GM18520 (cell line): Measurements from ENCODE around the gene ATP6V1B1.

Experiments used
- ATAC-seq: cut with Tn5 transposase; IDR thresholded peaks from one replicate; pipeline ENCODE4 v1.9.1; 2021; ENCODE audit not compliant: unreplicated experiment

The ATP6V1B1 gene

DNA sequence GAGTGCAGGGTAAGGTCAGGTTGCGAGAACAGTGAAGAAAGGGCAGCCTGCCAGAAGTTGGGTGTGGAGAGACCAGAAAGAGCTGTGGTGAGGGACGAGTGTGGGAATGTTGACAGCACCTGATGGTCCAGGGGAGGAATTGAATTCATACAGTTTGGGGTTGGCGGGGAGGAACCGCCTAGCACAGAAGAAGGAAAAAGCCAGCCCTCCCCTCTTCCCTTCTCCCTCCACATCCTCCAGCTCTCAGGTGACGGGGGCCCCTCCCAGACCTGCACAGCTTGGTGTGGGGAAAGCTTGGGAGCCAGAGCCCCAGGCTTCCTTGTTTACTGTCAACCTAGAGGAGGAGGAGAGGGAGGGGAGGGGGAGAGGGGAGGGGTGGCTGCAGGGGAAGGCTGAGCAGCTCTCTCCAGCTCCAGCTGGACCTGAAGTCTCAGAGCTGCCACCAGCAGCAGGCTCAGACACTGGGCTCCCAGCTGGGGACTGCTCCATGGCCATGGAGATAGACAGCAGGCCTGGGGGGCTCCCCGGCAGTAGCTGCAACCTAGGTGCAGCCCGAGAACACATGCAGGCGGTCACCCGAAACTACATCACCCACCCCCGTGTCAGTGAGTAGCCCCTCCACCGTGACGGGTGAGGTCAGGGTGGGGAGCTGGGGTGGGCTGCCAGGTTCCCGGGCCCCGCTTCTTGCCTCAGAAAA lies at the start of gene ATP6V1B1:
ATP6V1B1 (plus strand) TSS at position 433 of the 697 bp plus-strand sequence; CDS start at position 488, 55 bp downstream.
- no peak for ATAC-seq

GRCh38 chr2:70886541-70886987 lies 49.1 kb upstream of the ATP6V1B1 start:
- ATAC-seq, result no peak

DNA sequence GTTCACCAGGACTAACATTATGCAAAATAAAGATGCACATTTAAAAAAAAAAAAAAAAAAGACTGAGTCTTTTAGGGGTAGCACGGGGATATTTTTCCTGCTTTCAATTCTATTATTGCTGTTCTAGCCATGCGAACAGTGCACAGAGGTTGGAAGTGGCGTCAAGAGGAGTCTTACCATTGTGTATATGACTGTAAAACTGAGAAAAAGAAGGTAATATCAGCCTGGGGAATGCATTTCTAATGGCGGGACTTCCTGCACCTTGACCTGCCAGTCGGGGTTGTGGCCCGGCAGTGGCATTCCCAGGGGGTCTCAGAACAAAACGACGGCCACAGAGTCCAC lies 48.5 kb upstream of the ATP6V1B1 start:
- no peak for ATAC-seq

GRCh38 chr2:70887550-70888246 lies 48.0 kb upstream of the ATP6V1B1 start:
- no peak for ATAC-seq

GRCh38 chr2:70888366-70888922 lies 47.3 kb upstream of the ATP6V1B1 start:
- ATAC-seq, result no peak

GRCh38 chr2:70888923-70889715 lies 46.6 kb upstream of the ATP6V1B1 start:
- ATAC-seq, result no peak

GRCh38 chr2:70889716-70890037 lies 46.0 kb upstream of the ATP6V1B1 start:
- no peak for ATAC-seq

DNA sequence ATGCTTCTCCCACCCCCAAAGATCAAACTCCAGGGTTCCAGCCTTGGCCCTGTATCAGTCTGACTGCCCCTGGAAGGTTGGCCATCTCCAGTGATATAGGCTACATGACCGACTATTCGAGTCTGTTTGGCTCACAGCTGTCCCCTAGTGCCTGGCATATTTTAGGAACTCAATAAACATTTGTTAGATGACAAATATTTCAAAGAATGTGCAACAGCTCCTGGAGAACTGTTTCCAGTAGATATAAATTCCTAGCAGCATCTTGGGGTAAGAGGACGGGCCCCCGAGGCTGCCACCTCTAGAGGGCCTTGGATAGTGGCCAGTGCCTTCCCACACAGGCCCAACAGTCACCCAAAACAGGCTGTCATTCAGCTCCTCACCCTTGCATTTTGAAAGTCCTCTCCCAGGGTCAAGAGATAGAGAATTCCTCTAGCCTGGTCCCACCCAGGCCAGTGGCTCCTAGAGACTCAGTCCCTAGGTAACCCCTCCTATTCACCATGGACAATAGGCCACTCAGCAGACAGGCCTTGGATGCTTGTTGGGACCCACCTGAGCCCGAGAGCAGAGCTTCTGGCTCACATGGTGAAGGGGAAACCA lies 45.1 kb upstream of the ATP6V1B1 start:
- ATAC-seq, result no peak

GRCh38 chr2:70891572-70892357 lies 43.9 kb upstream of the ATP6V1B1 start:
- ATAC-seq, result no peak

- ATAC-seq, result no peak
Measured at GRCh38 chr2:70892750-70893149, 43.0 kb upstream of the ATP6V1B1 start.

- no peak for ATAC-seq
Measured at GRCh38 chr2:70893186-70893585, 42.5 kb upstream of the ATP6V1B1 start.

GRCh38 chr2:70894765-70895164 lies 40.9 kb upstream of the ATP6V1B1 start:
- ATAC-seq, result no peak

DNA sequence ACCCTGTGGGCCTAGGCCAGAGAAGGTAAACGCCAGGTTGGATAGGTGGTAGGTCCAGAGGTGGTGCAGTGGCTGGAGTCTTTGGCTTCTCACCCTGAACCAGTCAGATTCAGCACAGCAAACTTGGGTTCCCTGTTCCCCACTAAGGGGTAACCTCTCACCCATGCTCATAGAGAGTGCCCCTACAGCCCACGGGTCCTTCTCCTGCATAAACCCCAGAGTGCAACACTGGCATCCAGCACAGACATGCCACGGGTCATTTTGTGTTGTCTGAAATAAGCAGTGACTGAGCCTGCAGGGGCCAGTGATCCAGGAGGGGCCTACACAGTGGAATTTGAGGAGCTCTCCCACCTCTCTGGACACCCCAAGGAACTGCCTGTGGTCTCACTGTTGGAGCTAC lies 40.5 kb upstream of the ATP6V1B1 start:
- no peak for ATAC-seq

GRCh38 chr2:70895998-70896764 lies 39.5 kb upstream of the ATP6V1B1 start:
- ATAC-seq, result no peak

- ATAC-seq, result no peak
Measured at GRCh38 chr2:70896765-70897202, 38.9 kb upstream of the ATP6V1B1 start.

- no peak for ATAC-seq
Measured at GRCh38 chr2:70897203-70897976, 38.3 kb upstream of the ATP6V1B1 start.

DNA sequence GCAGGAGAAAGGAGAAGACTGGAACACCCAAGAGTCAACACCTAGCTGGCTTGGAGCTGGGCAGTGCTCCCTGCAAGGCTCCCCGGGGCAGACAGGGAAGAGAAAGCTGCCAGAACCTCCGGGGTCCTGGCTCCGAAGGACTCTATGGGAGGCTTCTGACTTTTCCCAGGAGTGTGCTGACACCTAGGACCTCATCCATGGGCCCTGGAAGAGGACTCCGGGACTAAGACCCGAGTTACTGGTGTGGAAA lies 37.8 kb upstream of the ATP6V1B1 start:
- ATAC-seq, result no peak

- ATAC-seq, result no peak
Measured at GRCh38 chr2:70898363-70899240, 37.1 kb upstream of the ATP6V1B1 start.
